ENCODE results near the gene PPP3CA. TPM values are rescaled to one million over a fixed set of nuclear protein-coding genes. Genes with fewer than 3 reads are reported as not detected.

The PPP3CA gene
- total and polyA plus RNA-seq, 2 of the 13 experiments (the other 11 are each of a cell fraction or from before 2014, with no cell fraction given) = 4.8 to 13.2 TPM

DNA sequence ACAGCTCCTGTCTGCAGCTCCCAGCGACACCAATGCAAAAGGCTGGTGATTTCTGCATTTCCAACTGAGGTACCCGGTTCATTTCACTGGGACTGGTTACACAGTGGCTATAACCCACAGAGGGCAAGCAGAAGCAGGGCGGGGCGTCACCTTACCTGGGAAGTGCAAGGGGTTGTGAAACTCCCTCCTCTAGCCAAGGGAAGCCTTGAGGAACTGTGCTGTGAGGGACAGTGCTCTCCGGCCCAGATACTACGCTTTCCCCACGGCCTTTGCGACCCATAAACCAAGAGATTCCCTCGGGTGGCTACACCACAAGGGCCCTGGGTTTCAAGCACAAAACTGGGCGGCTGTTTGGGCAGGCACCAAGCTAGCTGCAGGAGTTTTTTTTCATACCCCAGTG, 218.9 kb downstream of the PPP3CA start:
- no peak overlapping the region for H3K4me2 ChIP-seq (ENCODE audit: low read depth, low read length)
- DNase-seq (ENCODE audit: low spot score) (no peak), ATAC-seq (no peak), FAIRE-seq (no peak)
- no peak for TF ChIP-seq SP4 (CRISPR knock-in tag; IDR thresholded peaks at IDR 0.05)
- TF ChIP-seq, protein P1, sequence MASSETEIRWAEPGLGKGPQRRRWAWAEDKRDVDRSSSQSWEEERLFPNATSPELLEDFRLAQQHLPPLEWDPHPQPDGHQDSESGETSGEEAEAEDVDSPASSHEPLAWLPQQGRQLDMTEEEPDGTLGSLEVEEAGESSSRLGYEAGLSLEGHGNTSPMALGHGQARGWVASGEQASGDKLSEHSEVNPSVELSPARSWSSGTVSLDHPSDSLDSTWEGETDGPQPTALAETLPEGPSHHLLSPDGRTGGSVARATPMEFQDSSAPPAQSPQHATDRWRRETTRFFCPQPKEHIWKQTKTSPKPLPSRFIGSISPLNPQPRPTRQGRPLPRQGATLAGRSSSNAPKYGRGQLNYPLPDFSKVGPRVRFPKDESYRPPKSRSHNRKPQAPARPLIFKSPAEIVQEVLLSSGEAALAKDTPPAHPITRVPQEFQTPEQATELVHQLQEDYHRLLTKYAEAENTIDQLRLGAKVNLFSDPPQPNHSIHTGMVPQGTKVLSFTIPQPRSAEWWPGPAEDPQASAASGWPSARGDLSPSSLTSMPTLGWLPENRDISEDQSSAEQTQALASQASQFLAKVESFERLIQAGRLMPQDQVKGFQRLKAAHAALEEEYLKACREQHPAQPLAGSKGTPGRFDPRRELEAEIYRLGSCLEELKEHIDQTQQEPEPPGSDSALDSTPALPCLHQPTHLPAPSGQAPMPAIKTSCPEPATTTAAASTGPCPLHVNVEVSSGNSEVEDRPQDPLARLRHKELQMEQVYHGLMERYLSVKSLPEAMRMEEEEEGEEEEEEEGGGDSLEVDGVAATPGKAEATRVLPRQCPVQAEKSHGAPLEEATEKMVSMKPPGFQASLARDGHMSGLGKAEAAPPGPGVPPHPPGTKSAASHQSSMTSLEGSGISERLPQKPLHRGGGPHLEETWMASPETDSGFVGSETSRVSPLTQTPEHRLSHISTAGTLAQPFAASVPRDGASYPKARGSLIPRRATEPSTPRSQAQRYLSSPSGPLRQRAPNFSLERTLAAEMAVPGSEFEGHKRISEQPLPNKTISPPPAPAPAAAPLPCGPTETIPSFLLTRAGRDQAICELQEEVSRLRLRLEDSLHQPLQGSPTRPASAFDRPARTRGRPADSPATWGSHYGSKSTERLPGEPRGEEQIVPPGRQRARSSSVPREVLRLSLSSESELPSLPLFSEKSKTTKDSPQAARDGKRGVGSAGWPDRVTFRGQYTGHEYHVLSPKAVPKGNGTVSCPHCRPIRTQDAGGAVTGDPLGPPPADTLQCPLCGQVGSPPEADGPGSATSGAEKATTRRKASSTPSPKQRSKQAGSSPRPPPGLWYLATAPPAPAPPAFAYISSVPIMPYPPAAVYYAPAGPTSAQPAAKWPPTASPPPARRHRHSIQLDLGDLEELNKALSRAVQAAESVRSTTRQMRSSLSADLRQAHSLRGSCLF (CRISPR knock-in tag; IDR thresholded peaks at IDR 0.05; ENCODE audit: borderline replicate concordance) = no peak
- TF ChIP-seq SALL2 (CRISPR knock-in tag; IDR thresholded peaks at IDR 0.05) = no peak
- TF ChIP-seq, protein P2, sequence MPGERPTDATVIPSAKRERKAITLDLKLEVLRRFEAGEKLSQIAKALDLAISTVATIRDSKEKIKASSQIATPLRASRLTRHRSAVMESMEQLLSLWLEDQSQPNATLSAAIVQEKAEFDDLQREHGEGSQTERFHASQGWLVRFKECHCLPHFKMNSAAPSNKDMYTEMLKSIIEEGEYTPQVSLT (CRISPR knock-in tag; IDR thresholded peaks at IDR 0.05; ENCODE audit: borderline replicate concordance, low read depth) = no peak
- H3K9me3 ChIP-seq (ENCODE audit: low read length) = no peaks in the 10 kb centered on the region
- ChIA-PET POLR2A (no interaction called here), CTCF (ENCODE audit: low intra/inter-chr PET ratio, low total read pairs) (no interaction called here)
- H3K4me1 ChIP-seq (ENCODE audit: insufficient read depth, low read length) = no peaks in the 10 kb centered on the region
- H2AFZ ChIP-seq (ENCODE audit: low read length) = no peak overlapping the region
- H3K4me3 ChIP-seq (replicated peaks in 1 of 3; ENCODE audit: insufficient read depth in 1 of 3, low read depth in 2 of 3, low read length in 3 of 3) = no peak overlapping the region
- no peaks in the 10 kb centered on the region for H3K27me3 ChIP-seq (ENCODE audit: control insufficient read depth in 1 of 2, insufficient read depth in 2 of 2, low read length in 2 of 2)
- H3K36me3 ChIP-seq (replicated peaks in 1 of 2; ENCODE audit: control insufficient read depth in 1 of 2, insufficient read depth in 2 of 2, low read length in 2 of 2) = no peaks in the 10 kb centered on the region
- H3K79me2 ChIP-seq (ENCODE audit: insufficient read depth, low read length) = no peaks in the 10 kb centered on the region
- in situ Hi-C loops (cut with HindIII; ENCODE audit: extremely low pct_ligation_motif_present, low pct_unique_long_range_greater_than_20kb) (no loop called here), intact Hi-C loops (cut with micrococcal nuclease; ENCODE audit: unreplicated experiment) (no loop called here)
- no peak overlapping the region for H3K27ac ChIP-seq (ENCODE audit: extremely low read length, insufficient read depth, low read length)
- no peak overlapping the region for H3K9ac ChIP-seq (ENCODE audit: insufficient read depth, low read depth, low read length)
- no peaks in the 10 kb centered on the region for H4K20me1 ChIP-seq (ENCODE audit: insufficient read depth, low read length)
- no TSS peak for BruUV-seq (replicated peaks)
- 93% methylated on average over 5 of the region's 10 CpGs for WGBS (ENCODE audit: low lambda C conversion rate)
